Measurements from ENCODE around the gene GPR141.

GPR141 gene

GRCh38 chr7:37656913-37657530, 26.5 kb upstream of the GPR141 start:
- Histone ChIP-seq H3K27ac (no peak overlapping the region), H3K9me3 (ENCODE audit: severe bottlenecking) (no peaks in the 10 kb centered on the region), H3K36me3 (no peaks in the 10 kb centered on the region), H3K27me3 (ENCODE audit: insufficient read depth, low read depth, severe bottlenecking) (no peaks in the 10 kb centered on the region), H3K4me3 (ENCODE audit: low read depth, low read length) (no peak overlapping the region)
- DNase-seq: no peak
- TF ChIP-seq CTCF (IDR thresholded peaks at IDR 0.05; ENCODE audit: low read depth, low read length): no peak

- no peaks in the 10 kb centered on the region for H3K9me3 ChIP-seq (ENCODE audit: severe bottlenecking)
- H3K27ac ChIP-seq: no peak overlapping the region
- no peak for DNase-seq
- no peaks in the 10 kb centered on the region for H3K36me3 ChIP-seq
- no peak overlapping the region for H3K4me3 ChIP-seq (ENCODE audit: low read depth, low read length)
- TF ChIP-seq CTCF (IDR thresholded peaks at IDR 0.05; ENCODE audit: low read depth, low read length): no peak
- no peaks in the 10 kb centered on the region for H3K27me3 ChIP-seq (ENCODE audit: insufficient read depth, low read depth, severe bottlenecking)
Measured at GRCh38 chr7:37657816-37658215, 25.8 kb upstream of the GPR141 start.

- Histone ChIP-seq H3K27ac (no peak overlapping the region), H3K27me3 (ENCODE audit: insufficient read depth, low read depth, severe bottlenecking) (no peaks in the 10 kb centered on the region), H3K9me3 (ENCODE audit: severe bottlenecking) (no peaks in the 10 kb centered on the region), H3K36me3 (no peaks in the 10 kb centered on the region), H3K4me3 (ENCODE audit: low read depth, low read length) (no peak overlapping the region)
- no peak for TF ChIP-seq CTCF (IDR thresholded peaks at IDR 0.05; ENCODE audit: low read depth, low read length)
- DNase-seq: no peak
Measured at GRCh38 chr7:37659971-37660565, 23.5 kb upstream of the GPR141 start.

- Histone ChIP-seq H3K27me3 (ENCODE audit: insufficient read depth, low read depth, severe bottlenecking) (no peaks in the 10 kb centered on the region), H3K36me3 (no peaks in the 10 kb centered on the region), H3K27ac (no peak overlapping the region), H3K4me3 (ENCODE audit: low read depth, low read length) (no peak overlapping the region), H3K9me3 (ENCODE audit: severe bottlenecking) (no peaks in the 10 kb centered on the region)
- no peak for TF ChIP-seq CTCF (IDR thresholded peaks at IDR 0.05; ENCODE audit: low read depth, low read length)
- no peak for DNase-seq
Measured at GRCh38 chr7:37660614-37661013, 23.0 kb upstream of the GPR141 start.

- Histone ChIP-seq H3K4me3 (ENCODE audit: low read depth, low read length) (no peak overlapping the region), H3K27ac (no peak overlapping the region), H3K9me3 (ENCODE audit: severe bottlenecking) (no peaks in the 10 kb centered on the region), H3K27me3 (ENCODE audit: insufficient read depth, low read depth, severe bottlenecking) (no peaks in the 10 kb centered on the region), H3K36me3 (no peaks in the 10 kb centered on the region)
- no peak for TF ChIP-seq CTCF (IDR thresholded peaks at IDR 0.05; ENCODE audit: low read depth, low read length)
- no peak for DNase-seq
Measured at GRCh38 chr7:37663693-37664092, 19.9 kb upstream of the GPR141 start.
